ENCODE data around the gene PTPRN2. TPM values are rescaled to one million over a fixed set of nuclear protein-coding genes. Genes with fewer than 3 reads are reported as not detected.

Gene PTPRN2
- total RNA-seq, 1 experiment from 2014 or later, result 2.1 TPM

DNA sequence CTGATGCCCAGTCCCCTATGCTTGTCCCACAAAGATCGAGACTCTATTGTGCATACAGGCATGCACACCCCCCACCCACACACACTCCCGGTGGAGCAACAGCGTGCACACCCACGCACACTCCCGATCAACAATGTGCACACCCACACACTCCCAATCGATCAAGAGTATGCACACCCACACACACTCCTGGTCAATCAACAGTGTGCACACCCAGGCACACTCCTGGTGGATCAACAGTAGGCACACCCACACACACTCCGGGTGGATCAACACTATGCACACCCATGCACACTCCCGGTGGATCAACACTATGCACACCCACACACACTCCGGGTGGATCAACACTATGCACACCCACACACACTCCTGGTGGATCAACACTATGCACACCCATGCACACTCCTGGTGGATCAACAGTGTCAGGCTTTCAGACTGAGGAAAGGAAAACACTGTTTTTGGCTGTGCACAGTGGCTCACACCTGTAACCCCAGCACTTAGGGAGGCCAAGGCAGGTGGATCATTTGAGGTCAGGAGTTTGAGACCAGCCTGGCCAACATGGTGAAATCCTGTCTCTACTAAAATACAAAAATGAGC lies 118.8 kb downstream of the PTPRN2 start:
- no peak overlapping the region for H3K27ac ChIP-seq (ENCODE audit: low read depth, low read length)
- CTCF ChIA-PET, result no interaction called here

More for the DNA sequence above, 118.8 kb downstream of the PTPRN2 start:
- no peak overlapping the region for H2AFZ ChIP-seq (ENCODE audit: low read depth, low read length, poor library complexity, severe bottlenecking)
- no peaks in the 10 kb centered on the region for H3K4me1 ChIP-seq (ENCODE audit: control insufficient read depth in 1 of 2, insufficient read depth in 2 of 2, low read length in 2 of 2)
- no peak for ATAC-seq
- H3K79me2 ChIP-seq (ENCODE audit: insufficient read depth, low read length), result no peaks in the 10 kb centered on the region
- intact Hi-C loops (cut with micrococcal nuclease), result no loop called here
- no peaks in the 10 kb centered on the region for H3K36me3 ChIP-seq (ENCODE audit: control insufficient read depth in 1 of 2, insufficient read depth in 2 of 2, low read length in 2 of 2)
- H3K27me3 ChIP-seq (ENCODE audit: insufficient read depth, low read length), result peaks cover 14% of the 10 kb centered on the region; the same call in 1 of the 2 replicates
- H3K4me3 ChIP-seq (replicated peaks in 1 of 2; ENCODE audit: low read depth in 1 of 2, low read length in 2 of 2), result no peak overlapping the region
- TF ChIP-seq FOSL1 (IDR thresholded peaks at IDR 0.05; ENCODE audit: low read depth) (no peak), EGR1 (IDR thresholded peaks at IDR 0.05; ENCODE audit: low read depth) (no peak), SRF (IDR thresholded peaks at IDR 0.05; ENCODE audit: low read depth) (no peak), TCF7L2 (IDR thresholded peaks at IDR 0.05; ENCODE audit: borderline replicate concordance, extremely low read depth, insufficient read depth, insufficient read length) (no peak), RAD21 (IDR thresholded peaks at IDR 0.05; ENCODE audit: low read depth) (no peak), CBX3 (IDR thresholded peaks at IDR 0.05; ENCODE audit: low read depth) (no peak), YY1 (IDR thresholded peaks at IDR 0.05; ENCODE audit: extremely low read depth, insufficient replicate concordance, low read depth, low read length) (no peak), ZNF274 (IDR thresholded peaks at IDR 0.05; ENCODE audit: low read depth, low read length) (no peak)
- TF ChIP-seq, protein P1, sequence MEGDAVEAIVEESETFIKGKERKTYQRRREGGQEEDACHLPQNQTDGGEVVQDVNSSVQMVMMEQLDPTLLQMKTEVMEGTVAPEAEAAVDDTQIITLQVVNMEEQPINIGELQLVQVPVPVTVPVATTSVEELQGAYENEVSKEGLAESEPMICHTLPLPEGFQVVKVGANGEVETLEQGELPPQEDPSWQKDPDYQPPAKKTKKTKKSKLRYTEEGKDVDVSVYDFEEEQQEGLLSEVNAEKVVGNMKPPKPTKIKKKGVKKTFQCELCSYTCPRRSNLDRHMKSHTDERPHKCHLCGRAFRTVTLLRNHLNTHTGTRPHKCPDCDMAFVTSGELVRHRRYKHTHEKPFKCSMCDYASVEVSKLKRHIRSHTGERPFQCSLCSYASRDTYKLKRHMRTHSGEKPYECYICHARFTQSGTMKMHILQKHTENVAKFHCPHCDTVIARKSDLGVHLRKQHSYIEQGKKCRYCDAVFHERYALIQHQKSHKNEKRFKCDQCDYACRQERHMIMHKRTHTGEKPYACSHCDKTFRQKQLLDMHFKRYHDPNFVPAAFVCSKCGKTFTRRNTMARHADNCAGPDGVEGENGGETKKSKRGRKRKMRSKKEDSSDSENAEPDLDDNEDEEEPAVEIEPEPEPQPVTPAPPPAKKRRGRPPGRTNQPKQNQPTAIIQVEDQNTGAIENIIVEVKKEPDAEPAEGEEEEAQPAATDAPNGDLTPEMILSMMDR (IDR thresholded peaks at IDR 0.05 in 2 of 3, conservative IDR thresholded peaks at IDR 0.05 in 1 of 3; ENCODE audit: borderline replicate concordance in 1 of 3, insufficient read depth in 1 of 3, low read depth in 2 of 3, low read length in 2 of 3), result no peak
- TF ChIP-seq, protein P2, sequence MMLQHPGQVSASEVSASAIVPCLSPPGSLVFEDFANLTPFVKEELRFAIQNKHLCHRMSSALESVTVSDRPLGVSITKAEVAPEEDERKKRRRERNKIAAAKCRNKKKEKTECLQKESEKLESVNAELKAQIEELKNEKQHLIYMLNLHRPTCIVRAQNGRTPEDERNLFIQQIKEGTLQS (IDR thresholded peaks at IDR 0.05), result no peak
- H4K20me1 ChIP-seq (ENCODE audit: insufficient read depth), result no peaks in the 10 kb centered on the region
- RAD21 ChIA-PET (ENCODE audit: low non-redundant PET in 1 of 2, low total read pairs in 2 of 2, uncharacterized antibody in 2 of 2, unreplicated experiment in 2 of 2), result no interaction called here
- no peaks in the 10 kb centered on the region for H3K9me3 ChIP-seq (ENCODE audit: control insufficient read depth in 1 of 2, insufficient read depth in 1 of 2, low read depth in 1 of 2, low read length in 2 of 2)
- BruUV-seq (replicated peaks), result no TSS peak
- POLR2A ChIA-PET, result no interaction called here
- no peak overlapping the region for H3K4me2 ChIP-seq (ENCODE audit: low read length)
- no peaks in the 10 kb centered on the region for H3K9me2 ChIP-seq (ENCODE audit: insufficient read depth)
- no peak overlapping the region for H3K9ac ChIP-seq (ENCODE audit: low read length)
- no peak for DNase-seq (ENCODE audit: low read depth, low spot score)
